ENCODE results near the gene SUN2.

- TF ChIP-seq POLR2A (IDR thresholded peaks at IDR 0.05) (no peak), CTCF (IDR thresholded peaks at IDR 0.05) (no peak)
Measured at GRCh38 chr22:38760477-38761201, 4.8 kb upstream of the SUN2 start.

Measured in right lobe of liver (tissue), 4 donors.